SIG-M5 treated with dmso at 0.1 percent for 504 hours (cell line): ENCODE results near the gene OR9I1.

Experiments used
- DNase-seq: peaks from one replicate; lab custom pipeline; 2025; ENCODE audit not compliant: unreplicated experiment; lab: John Stamatoyannopoulos, UW

The OR9I1 gene, protein sequence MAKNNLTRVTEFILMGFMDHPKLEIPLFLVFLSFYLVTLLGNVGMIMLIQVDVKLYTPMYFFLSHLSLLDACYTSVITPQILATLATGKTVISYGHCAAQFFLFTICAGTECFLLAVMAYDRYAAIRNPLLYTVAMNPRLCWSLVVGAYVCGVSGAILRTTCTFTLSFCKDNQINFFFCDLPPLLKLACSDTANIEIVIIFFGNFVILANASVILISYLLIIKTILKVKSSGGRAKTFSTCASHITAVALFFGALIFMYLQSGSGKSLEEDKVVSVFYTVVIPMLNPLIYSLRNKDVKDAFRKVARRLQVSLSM

GRCh38 chr11:58125469-58125868 is at the start of gene OR9I1:
Gene OR9I1 (minus strand): TSS chr11:58125530. CDS start chr11:58119444, 6,086 bp downstream.
- DNase-seq = no peak

GRCh38 chr11:58165504-58166106 is 40.3 kb upstream of the OR9I1 start:
- no peak for DNase-seq

GRCh38 chr11:58164990-58165389 is 39.7 kb upstream of the OR9I1 start:
- DNase-seq = no peak

DNA sequence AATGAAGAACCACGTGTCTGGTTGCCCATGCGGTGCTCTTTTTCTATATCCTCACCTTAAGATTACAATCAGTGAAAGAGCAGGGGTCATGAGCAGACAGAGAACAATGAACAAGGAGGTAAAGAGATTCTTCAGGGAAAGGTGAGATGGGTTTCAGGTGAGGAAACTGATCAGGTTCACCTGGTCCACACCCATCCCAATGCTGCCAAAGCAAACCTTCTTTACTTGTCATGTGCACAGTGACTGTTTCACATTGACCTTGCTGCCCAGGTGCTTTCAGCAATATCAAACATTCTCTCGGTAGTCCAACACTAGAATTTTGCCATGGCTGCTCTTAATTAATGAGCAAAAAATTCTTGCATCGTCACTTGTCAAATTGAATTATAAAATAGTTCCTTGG is 39.1 kb upstream of the OR9I1 start:
- DNase-seq = no peak

- no peak for DNase-seq
These were observed 27.5 kb upstream of the OR9I1 start for GRCh38 chr11:58152781-58153180.

DNA sequence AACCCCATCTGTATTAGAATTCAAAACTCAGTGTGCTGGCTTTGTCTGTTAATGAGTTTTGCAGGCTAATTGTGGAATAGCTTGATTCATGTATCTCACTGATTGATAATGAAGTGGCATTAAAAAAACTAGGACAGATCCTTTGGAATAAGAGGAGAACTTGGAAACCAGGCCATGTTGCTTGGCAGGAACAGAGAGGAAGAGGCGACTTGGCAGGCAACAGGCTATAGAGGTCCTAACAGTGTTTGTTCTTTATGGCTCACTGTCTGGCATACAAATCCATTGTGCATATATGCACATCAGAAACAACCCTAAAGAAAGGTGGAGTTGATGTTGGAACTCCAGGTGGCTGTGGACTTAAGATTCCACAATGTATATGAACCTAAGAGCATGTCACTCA is 17.4 kb upstream of the OR9I1 start:
- DNase-seq = no peak

DNA sequence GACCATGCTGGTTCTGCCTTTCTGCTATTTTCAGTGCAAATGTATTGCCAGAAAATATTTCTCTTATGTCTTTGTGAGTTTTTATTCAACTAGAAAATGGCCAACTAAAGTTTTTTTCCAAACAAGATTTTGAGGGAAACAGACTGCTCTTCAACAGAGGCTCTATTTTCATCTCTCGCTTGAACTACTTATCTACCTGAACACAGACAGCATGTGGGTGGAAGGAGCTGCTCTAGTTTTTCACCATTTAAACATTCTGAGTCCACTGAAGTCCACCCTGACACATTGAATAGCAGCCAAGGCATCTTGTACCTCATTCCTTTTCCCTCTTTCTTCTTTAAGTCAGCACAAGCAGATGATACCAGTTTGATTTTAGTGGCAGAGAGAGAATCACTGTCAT is 9.8 kb upstream of the OR9I1 start:
- no peak for DNase-seq

- DNase-seq = no peak
These were observed 8.8 kb upstream of the OR9I1 start for GRCh38 chr11:58134151-58134550.

GRCh38 chr11:58133309-58134076 is 8.2 kb upstream of the OR9I1 start:
- no peak for DNase-seq

GRCh38 chr11:58127350-58127749 is 2.0 kb upstream of the OR9I1 start:
- DNase-seq = no peak

- DNase-seq = no peak
These were observed 4.2 kb downstream of the OR9I1 start for GRCh38 chr11:58121096-58121495.

- DNase-seq = no peak
These were observed 27.9 kb downstream of the OR9I1 start for GRCh38 chr11:58097437-58097836.

- no peak for DNase-seq
These were observed 38.8 kb downstream of the OR9I1 start for GRCh38 chr11:58086528-58086927.

GRCh38 chr11:58075781-58076180 is 49.5 kb downstream of the OR9I1 start:
- DNase-seq = no peak

DNA sequence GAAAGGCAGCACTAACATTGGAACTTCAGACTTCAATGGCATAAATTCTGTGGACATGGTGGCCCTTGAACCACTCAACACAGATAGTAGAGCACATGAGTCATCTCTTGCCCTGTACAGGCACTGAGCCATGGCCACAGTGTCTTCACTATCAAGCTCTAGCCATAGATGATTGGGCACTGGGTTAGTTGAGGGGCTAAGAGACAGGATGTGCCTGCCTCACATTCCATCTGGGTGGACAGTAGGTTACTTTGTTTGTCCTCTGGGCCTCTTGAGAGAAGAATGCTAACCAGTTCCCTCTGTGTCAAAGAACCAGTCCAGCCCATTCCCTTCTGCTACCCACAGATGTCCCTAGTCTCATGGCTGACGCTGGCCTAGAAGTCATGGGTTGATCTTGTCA is 54.7 kb downstream of the OR9I1 start:
- no peak for DNase-seq

DNA sequence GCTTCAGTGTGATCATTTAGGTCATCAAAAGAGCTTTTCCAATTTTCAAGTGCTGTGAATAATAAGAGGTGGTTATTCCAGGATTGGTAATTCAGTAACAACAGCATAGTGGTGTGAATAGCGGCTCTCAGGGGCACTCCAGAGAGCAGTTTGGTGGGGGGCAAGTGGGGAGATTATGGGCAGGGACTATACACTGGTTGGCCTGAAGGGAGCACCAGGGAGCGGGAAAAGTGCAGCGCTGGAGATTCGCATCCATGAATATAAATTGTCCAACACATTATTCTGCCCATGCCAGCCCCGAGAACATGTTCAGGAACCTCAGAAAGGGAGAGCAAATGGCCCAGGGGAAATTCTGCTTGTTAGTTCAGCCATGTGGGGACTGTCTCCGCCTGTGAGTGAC is 56.7 kb downstream of the OR9I1 start:
- no peak for DNase-seq

GRCh38 chr11:58067685-58068084 is 57.6 kb downstream of the OR9I1 start:
- no peak for DNase-seq
